ENCODE data around the gene DYNLRB1. TPM values are rescaled to one million over a fixed set of nuclear protein-coding genes. Genes with fewer than 3 reads are reported as not detected.

The DYNLRB1 gene
- total and polyA plus RNA-seq, 11 donors = 129 to 405 (median 147) TPM

GRCh38 chr20:34525342-34525708 lies 9.1 kb downstream of the DYNLRB1 start:
- peak overlapping the region in 10 of 12 donors; percentile 6 to 81 (median 66) for H3K27ac ChIP-seq
- H3K9me3 ChIP-seq = no peaks in the 10 kb centered on the region
- intact Hi-C loops (cut with DNase I) = loop anchor here in 4 of 10 donors (5.0 to 10.0 kb wide), 4 partner anchors 51 to 331 kb away; no protein-coding TSS in a partner anchor
- DNase-seq (no peak), ATAC-seq (no peak)
- no peak overlapping the region for H3K4me3 ChIP-seq
- H3K27me3 ChIP-seq = no peaks in the 10 kb centered on the region
- peaks cover 8 to 73% (median 53%) of the 10 kb centered on the region in 12 donors for H3K4me1 ChIP-seq
- no peak for TF ChIP-seq POLR2A (IDR thresholded peaks at IDR 0.05)
- TF ChIP-seq, protein P1, sequence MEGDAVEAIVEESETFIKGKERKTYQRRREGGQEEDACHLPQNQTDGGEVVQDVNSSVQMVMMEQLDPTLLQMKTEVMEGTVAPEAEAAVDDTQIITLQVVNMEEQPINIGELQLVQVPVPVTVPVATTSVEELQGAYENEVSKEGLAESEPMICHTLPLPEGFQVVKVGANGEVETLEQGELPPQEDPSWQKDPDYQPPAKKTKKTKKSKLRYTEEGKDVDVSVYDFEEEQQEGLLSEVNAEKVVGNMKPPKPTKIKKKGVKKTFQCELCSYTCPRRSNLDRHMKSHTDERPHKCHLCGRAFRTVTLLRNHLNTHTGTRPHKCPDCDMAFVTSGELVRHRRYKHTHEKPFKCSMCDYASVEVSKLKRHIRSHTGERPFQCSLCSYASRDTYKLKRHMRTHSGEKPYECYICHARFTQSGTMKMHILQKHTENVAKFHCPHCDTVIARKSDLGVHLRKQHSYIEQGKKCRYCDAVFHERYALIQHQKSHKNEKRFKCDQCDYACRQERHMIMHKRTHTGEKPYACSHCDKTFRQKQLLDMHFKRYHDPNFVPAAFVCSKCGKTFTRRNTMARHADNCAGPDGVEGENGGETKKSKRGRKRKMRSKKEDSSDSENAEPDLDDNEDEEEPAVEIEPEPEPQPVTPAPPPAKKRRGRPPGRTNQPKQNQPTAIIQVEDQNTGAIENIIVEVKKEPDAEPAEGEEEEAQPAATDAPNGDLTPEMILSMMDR (IDR thresholded peaks at IDR 0.05) = no peak
- WGBS, 4 donors = 84 to 87% (median 86%) methylated on average over 7 of the region's 7 CpGs
- peaks cover 0 to 70% (median 38%) of the 10 kb centered on the region in 9 donors for H3K36me3 ChIP-seq

DNA sequence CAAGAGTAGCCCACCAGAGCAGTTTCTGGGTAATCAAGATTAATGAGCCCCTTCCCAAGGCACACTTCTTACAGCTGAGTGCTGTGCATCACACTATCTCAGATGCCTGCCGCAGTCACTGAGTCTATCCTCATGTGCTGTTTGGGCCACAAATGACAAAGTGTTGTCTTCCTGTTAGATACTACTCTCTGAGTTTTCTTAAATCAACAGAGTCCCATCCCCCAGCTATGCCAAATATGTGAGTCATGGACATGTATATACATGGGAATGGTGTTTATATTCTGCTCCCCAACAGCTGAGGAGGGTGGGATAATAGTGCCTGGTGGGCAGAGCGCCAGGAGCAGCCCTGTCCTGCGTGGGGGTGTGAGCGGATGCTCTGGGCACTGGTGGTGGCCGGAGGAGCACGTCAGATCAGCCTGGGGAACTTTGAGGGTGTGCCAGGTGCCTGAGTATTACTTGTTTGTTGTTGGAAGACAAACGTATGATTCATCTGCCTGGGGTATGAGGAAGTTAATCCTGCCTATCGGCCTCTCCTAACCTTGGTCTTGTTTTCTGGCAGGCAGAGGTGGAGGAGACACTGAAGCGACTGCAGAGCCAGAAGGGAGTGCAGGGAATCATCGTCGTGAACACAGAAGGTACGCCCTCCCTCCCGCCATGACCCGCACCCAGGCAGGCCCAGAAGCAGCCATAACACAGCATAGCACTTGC lies 9.6 kb downstream of the DYNLRB1 start:
- no peak overlapping the region for H3K4me3 ChIP-seq
- DNase-seq (peak; percentile 45 to 87 (median 72)), ATAC-seq (peak; percentile 55 to 83 (median 81))
- H3K4me1 ChIP-seq = peaks cover 8 to 71% (median 52%) of the 10 kb centered on the region in 12 donors
- H3K27me3 ChIP-seq = no peaks in the 10 kb centered on the region
- WGBS, 4 donors = 26 to 38% (median 33%) methylated on average over 14 of the region's 14 CpGs
- H3K36me3 ChIP-seq = peaks cover 0 to 71% (median 42%) of the 10 kb centered on the region in 9 donors
- intact Hi-C loops (cut with DNase I) = loop anchor here in 4 of 10 donors (5.0 to 10.0 kb wide), 4 partner anchors 51 to 331 kb away; no protein-coding TSS in a partner anchor
- no peaks in the 10 kb centered on the region for H3K9me3 ChIP-seq
- TF ChIP-seq, protein P1 (IDR thresholded peaks at IDR 0.05) = no peak
- TF ChIP-seq POLR2A (IDR thresholded peaks at IDR 0.05) = peak in 1 of 2 donors; percentile 30
- peak overlapping the region; percentile 6 to 81 (median 58) for H3K27ac ChIP-seq

DNA sequence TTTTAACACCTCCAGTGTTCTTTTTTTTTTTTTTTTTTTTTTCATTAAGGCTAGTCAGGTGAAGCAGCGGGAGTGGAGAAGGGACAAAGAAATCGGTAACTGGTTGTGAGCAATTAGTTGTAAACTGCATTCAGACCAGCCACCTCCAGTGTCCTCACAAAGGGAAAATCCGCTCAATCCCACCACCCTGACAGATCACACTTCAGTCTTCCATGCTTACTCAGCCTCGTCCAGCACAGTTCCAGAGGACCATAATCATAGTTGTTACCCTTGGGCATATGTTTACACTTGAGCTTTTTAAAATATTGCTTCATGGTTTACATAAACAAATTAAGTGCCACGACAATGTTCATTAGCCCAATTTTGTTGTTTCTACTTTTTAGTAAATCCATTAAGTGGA lies 10.2 kb downstream of the DYNLRB1 start:
- Histone ChIP-seq H3K4me1 (peaks cover 8 to 74% (median 52%) of the 10 kb centered on the region in 12 donors), H3K9me3 (no peaks in the 10 kb centered on the region), H3K27me3 (no peaks in the 10 kb centered on the region), H3K36me3 (peaks cover 0 to 69% (median 47%) of the 10 kb centered on the region in 9 donors), H3K4me3 (no peak overlapping the region), H3K27ac (peak overlapping the region; percentile 6 to 81 (median 58))
- ATAC-seq (no peak), DNase-seq (no peak)
- no peak for TF ChIP-seq POLR2A (IDR thresholded peaks at IDR 0.05)
- TF ChIP-seq, protein P1 (IDR thresholded peaks at IDR 0.05) = no peak
- intact Hi-C loops (cut with DNase I) = loop anchor here in 4 of 10 donors (5.0 to 10.0 kb wide), 4 partner anchors 52 to 332 kb away; no protein-coding TSS in a partner anchor
- 86 to 92% (median 89%) methylated on average over 5 of the region's 5 CpGs for WGBS, 4 donors

- intact Hi-C loops (cut with DNase I) = loop anchor here in 4 of 10 donors (5.0 to 10.0 kb wide), 4 partner anchors 52 to 332 kb away; no protein-coding TSS in a partner anchor
- DNase-seq (no peak), ATAC-seq (no peak)
- no peak for TF ChIP-seq POLR2A (IDR thresholded peaks at IDR 0.05)
- TF ChIP-seq, protein P1 (IDR thresholded peaks at IDR 0.05) = no peak
- Histone ChIP-seq H3K27me3 (no peaks in the 10 kb centered on the region), H3K27ac (peak overlapping the region in 6 of 12 donors; percentile 43 to 81 (median 72)), H3K4me1 (peaks cover 8 to 76% (median 52%) of the 10 kb centered on the region in 12 donors), H3K4me3 (no peak overlapping the region), H3K9me3 (no peaks in the 10 kb centered on the region), H3K36me3 (peaks cover 0 to 71% (median 52%) of the 10 kb centered on the region in 9 donors)
- WGBS, 4 donors = 81 to 89% (median 87%) methylated on average over 10 of the region's 10 CpGs
Measured at GRCh38 chr20:34527016-34527415, 10.8 kb downstream of the DYNLRB1 start.
